Measurements from ENCODE around the gene CXCL6. TPM values are rescaled to one million over a fixed set of nuclear protein-coding genes. Genes with fewer than 3 reads are reported as not detected.
A peak's percentile ranks its signal among the peaks of the same experiment; 100 is the strongest.

Gene CXCL6
- total RNA-seq (2014; rRNA removed; shearing (Covaris generic)): not detected in 2 replicates

- no peak for DNase-seq (ENCODE audit: low read depth)
These were observed at the start of gene CXCL6 for GRCh38 chr4:73836373-73837279. Gene CXCL6 (plus strand): TSS chr4:73836678. CDS start chr4:73836751, 73 bp downstream.

- DNase-seq (ENCODE audit: low read depth): no peak
These were observed 48.1 kb upstream of the CXCL6 start for GRCh38 chr4:73788411-73788810.

DNA sequence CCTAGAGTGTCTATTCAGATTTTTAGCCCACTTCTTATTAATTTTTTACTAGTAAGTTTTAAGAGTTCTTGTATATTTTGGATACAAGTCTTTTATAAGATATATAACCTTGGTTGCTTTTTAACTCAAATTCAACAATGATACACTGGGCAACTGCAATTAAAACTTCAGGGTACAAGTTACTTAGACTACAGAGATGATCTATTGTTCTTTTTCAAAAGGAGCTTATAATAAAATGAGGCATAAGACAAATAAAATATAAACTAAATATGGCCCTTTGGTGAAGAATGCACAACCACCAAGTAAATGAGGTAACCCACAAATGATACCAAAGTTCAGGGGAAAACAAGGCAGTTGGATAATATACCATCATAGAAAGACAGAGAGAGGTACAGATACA lies 37.6 kb upstream of the CXCL6 start:
- DNase-seq (ENCODE audit: low read depth): no peak

GRCh38 chr4:73800206-73800605 lies 36.3 kb upstream of the CXCL6 start:
- DNase-seq (ENCODE audit: low read depth): no peak

- DNase-seq (ENCODE audit: low read depth): no peak
These were observed 34.8 kb upstream of the CXCL6 start for GRCh38 chr4:73801692-73802091.

DNA sequence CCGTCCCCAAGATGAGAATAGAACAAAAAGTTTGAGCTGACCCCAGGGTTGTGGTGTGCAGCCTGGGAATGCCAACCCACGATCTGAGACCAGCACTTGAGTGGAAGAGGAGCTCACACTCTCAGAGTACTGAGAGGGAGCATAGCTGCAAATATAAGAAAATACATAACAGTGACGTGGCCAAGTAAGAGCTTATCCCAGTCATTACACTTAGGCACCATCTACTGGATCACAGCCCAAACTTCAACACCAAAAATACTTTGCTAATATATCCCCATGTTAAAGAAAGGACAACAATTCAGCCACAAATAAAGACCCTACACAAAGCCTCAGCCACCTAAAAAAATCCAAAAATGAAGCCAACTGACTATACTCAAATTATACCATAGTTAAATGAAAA lies 33.3 kb upstream of the CXCL6 start:
- no peak for DNase-seq (ENCODE audit: low read depth)

DNA sequence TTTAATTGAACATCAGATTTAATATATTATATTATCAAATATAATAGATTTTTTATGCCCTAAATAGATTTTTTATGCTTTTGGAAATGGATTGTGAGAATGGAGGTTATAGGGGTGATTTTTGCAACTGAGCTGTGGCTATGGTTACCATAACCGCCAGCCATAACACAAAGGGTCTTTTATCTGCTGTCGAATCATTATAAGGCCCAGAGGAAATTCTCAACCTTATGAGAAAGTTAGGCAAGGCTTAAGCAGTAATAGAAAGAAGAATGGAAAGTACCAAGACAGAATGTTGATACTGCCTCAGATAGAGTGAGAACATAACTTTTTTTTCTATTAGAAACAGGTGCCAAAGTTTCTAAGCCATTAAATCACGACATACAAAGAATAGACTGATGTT lies 26.3 kb upstream of the CXCL6 start:
- DNase-seq (ENCODE audit: low read depth): no peak

DNA sequence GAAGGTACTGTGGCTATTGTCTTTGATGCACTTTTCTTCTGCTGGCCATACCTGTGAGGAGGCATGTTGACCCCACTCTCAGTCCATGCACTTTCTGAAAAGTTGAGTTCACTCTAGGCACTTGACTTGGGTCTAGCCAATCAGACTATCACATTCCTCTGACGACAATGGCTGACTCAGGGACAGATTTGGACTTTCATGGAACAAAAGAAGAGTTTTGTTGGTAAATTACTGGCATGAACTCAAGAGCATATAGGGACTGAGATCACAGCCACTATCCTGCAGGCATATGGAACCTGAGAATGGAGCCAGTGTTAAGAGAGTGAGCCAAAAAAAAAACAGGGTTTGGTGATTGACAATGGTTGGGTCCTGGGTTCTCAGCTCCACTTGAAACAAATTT lies 24.6 kb upstream of the CXCL6 start:
- peak; percentile 47 for DNase-seq (ENCODE audit: low read depth)

- DNase-seq (ENCODE audit: low read depth): no peak
These were observed 21.8 kb upstream of the CXCL6 start for GRCh38 chr4:73814679-73815078.

DNA sequence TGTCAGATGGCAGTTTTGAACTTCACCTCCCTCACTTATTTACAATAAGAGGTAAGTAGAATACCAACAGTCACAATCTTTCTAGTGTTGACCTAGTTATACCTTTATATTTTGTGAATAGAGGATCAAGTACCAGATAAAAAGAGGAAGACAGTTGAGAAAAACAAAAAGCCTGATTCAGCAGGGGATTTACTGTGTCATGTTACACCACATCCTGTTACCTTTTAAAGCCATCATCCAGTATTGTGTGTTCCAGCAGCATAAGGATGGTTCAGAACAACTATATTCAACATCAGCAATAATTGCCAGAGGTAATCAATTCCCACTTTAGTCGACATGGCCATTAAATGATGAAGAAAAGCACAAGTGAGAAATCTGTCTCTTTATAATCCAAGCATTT lies 21.3 kb upstream of the CXCL6 start:
- DNase-seq (ENCODE audit: low read depth): peak; percentile 39

GRCh38 chr4:73816814-73817213 lies 19.7 kb upstream of the CXCL6 start:
- peak; percentile 86 for DNase-seq (ENCODE audit: low read depth)

DNA sequence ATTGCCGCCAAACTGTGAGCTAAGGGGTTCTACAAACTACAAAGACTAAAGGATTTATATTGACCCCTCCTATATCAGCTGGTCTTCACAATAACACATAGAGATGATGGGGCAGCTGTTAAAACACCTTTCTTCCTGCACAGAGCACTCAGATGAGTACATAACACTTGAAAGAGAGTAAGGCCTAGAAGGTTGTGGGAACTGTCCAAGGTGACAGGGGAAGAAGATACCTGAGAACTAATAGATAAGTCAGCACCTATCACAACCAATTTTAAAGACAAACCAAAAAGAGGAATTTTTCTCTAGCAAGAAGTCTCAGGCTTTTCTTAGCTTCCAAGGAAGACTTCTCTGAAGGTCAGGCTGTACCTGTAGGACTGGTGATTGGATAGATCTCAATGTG lies 19.1 kb upstream of the CXCL6 start:
- DNase-seq (ENCODE audit: low read depth): no peak

- DNase-seq (ENCODE audit: low read depth): no peak
These were observed 15.2 kb upstream of the CXCL6 start for GRCh38 chr4:73821325-73821724.

- DNase-seq (ENCODE audit: low read depth): peak; percentile 34
These were observed 14.1 kb upstream of the CXCL6 start for GRCh38 chr4:73822389-73822788.

- DNase-seq (ENCODE audit: low read depth): peak; percentile 21
These were observed 13.5 kb upstream of the CXCL6 start for GRCh38 chr4:73822812-73823504.

DNA sequence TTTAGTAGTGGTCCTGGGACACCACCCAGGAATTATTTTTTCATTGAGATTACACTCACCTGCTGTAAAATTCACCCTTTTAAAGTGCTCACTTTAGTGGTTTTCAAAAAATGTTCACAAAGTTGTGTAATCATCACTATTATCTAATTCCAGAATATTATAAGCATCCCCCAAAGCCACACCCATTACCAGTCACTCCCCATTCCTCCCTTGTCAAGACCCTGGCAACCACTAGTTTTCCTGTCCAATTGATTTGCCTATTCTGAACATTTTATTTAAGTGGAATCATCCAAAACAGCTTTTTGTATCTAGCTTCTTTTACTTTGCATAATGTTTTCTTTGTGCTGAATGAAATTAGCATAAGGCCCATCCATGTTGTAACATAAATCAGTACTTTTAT lies 12.7 kb upstream of the CXCL6 start:
- DNase-seq (ENCODE audit: low read depth): no peak

- peak; percentile 68 for DNase-seq (ENCODE audit: low read depth)
These were observed 7.5 kb upstream of the CXCL6 start for GRCh38 chr4:73828956-73829355.

DNA sequence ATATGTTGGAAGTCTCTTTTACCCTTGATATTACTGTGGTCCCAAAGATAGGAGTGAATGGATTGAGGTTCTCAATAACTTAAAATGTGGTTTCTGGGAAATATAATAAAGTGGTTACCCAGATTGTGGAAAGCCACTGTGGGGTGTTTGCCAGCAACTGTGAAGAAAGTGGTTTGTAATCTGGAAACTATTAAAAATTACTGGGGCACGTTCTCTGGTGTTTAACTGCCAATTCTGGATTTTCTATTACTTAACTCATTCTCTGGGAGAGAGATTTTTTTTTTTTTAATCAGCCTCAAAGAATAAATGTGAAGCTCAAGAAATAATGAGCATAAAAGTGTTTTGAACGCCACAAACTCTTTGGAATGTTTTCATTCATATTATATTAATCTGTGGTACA lies 4.9 kb upstream of the CXCL6 start:
- peak; percentile 26 for DNase-seq (ENCODE audit: low read depth)

DNA sequence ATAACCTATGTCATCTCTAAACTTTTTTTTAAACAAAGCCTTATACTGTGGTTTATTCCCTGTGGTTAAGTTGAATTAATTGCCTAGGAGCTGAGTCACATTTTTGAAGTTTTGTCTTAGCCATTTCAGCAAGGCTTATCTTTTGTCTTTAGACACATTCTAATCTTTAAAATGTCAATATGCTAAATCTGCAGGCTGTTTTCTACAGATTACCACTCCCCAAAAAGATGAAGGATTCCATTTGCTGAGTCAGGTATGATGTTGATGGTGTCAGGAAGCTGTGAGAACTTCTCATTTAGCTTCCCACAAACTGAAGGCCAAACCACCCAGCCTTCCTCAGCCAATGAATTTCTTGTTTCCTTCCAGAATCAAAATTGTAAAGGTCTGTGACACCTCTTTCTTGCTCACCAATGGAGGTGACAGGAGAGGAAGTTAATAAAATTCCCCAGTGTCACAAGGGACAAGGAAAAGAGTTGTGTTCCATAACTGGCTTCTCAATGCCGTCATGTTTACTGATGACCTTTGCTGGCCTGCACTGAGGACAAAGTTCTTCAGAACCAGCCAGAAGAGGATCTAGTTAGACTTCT lies 3.7 kb upstream of the CXCL6 start:
- peak; percentile 67 for DNase-seq (ENCODE audit: low read depth)

GRCh38 chr4:73839071-73839470 lies 2.6 kb downstream of the CXCL6 start:
- DNase-seq (ENCODE audit: low read depth): no peak

DNA sequence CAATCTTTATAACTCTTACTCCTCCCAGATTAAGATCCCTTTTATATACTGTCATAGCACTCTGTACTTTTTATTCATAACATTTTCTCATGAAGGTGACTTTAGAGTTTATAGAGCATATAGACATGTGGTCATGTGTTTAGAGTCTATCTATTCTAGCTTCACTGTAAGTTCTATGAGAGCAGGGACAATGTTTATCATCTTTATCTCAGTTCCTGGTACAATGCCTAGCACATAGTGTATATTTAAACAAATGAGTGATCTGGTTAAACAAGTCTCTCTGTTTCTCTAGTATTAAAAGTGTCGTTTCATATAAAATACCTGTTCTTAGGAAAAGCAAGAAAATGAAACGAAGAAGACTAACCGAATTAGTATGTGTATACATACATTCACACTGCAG lies 3.2 kb downstream of the CXCL6 start:
- no peak for DNase-seq (ENCODE audit: low read depth)

GRCh38 chr4:73841243-73841925 lies 4.9 kb downstream of the CXCL6 start:
- DNase-seq (ENCODE audit: low read depth): no peak
